ENCODE measurements around the gene UROS.

DNA sequence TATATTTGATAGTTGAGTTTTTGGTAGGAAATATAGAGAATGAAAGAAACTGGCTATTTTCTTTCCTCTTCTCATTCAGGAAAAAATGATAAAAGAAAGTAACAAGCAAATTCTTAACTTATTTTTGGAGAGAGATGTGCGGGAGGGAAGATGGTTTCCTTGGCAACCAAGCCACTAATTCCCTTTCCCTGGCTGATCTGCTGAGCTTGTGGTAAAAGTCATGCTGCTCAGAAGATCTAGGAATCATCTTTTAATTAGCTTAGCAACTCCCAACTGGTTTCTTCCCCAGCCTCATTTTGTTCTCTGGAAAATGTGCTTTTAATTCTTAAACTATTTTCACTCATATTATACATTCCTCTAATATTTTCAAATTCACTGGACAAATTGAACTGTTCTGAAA, 11.8 kb downstream of the UROS start:
- TF ChIP-seq, protein P1, sequence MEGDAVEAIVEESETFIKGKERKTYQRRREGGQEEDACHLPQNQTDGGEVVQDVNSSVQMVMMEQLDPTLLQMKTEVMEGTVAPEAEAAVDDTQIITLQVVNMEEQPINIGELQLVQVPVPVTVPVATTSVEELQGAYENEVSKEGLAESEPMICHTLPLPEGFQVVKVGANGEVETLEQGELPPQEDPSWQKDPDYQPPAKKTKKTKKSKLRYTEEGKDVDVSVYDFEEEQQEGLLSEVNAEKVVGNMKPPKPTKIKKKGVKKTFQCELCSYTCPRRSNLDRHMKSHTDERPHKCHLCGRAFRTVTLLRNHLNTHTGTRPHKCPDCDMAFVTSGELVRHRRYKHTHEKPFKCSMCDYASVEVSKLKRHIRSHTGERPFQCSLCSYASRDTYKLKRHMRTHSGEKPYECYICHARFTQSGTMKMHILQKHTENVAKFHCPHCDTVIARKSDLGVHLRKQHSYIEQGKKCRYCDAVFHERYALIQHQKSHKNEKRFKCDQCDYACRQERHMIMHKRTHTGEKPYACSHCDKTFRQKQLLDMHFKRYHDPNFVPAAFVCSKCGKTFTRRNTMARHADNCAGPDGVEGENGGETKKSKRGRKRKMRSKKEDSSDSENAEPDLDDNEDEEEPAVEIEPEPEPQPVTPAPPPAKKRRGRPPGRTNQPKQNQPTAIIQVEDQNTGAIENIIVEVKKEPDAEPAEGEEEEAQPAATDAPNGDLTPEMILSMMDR (conservative IDR thresholded peaks at IDR 0.05; ENCODE audit: low read depth, low read length): no peak
- TF ChIP-seq POLR2A (IDR thresholded peaks at IDR 0.05; ENCODE audit: low read depth, low read length) (no peak), RCOR1 (IDR thresholded peaks at IDR 0.05; ENCODE audit: insufficient replicate concordance, low read length) (no peak), BHLHE40 (IDR thresholded peaks at IDR 0.05; ENCODE audit: low read depth, low read length) (no peak), CHD1 (IDR thresholded peaks at IDR 0.05; ENCODE audit: low read depth, low read length) (no peak)

Measured in IMR-90 (cell line).